Karpas-422 (cell line): ENCODE data around the gene ACTN4. TPM values are rescaled to one million over a fixed set of nuclear protein-coding genes. Genes with fewer than 3 reads are reported as not detected.

Experiments used
- DNase-seq: peaks from one replicate; pipeline ENCODE4 v3.0.0-alpha.2; 2015
- H2AFZ ChIP-seq: fragments of 200-600 bp; sonication (generic); 2 replicates; pipeline ENCODE4 v1.6.1; 2014; ENCODE audit warnings: antibody characterized with exemption, low read length, mixed read lengths
- H3K27ac ChIP-seq: fragments of 200-600 bp; sonication (generic); 2 replicates; pipeline ENCODE4 v1.5.1; 2014; ENCODE audit warnings: mild to moderate bottlenecking, low read length, moderate library complexity
- H3K27me3 ChIP-seq: fragments of 200-600 bp; sonication (generic); 2 replicates; pipeline ENCODE4 v1.6.1; 2014; ENCODE audit warnings: low read length, mixed read lengths
- H3K36me3 ChIP-seq: fragments of 200-600 bp; sonication (generic); 2 replicates; pipeline ENCODE4 v1.6.1; 2014; ENCODE audit warnings: low read length, mixed read lengths; ENCODE audit not compliant: insufficient read depth
- H3K4me1 ChIP-seq: fragments of 200-600 bp; sonication (generic); 2 replicates; pipeline ENCODE4 v1.6.1; 2014; ENCODE audit warnings: mild to moderate bottlenecking, low read length, mixed read lengths
- H3K4me2 ChIP-seq: fragments of 200-600 bp; sonication (generic); 2 replicates; pipeline ENCODE4 v1.6.1; 2014; ENCODE audit warnings: low read length, low read depth, mild to moderate bottlenecking; ENCODE audit not compliant: poor library complexity, severe bottlenecking
- H3K4me3 ChIP-seq: fragments of 200-600 bp; sonication (generic); 2 replicates; pipeline ENCODE4 v1.5.1; 2014; ENCODE audit warnings: mild to moderate bottlenecking, antibody characterized with exemption, low read length, mixed read lengths
- H3K79me2 ChIP-seq: fragments of 200-600 bp; sonication (generic); 2 replicates; pipeline ENCODE4 v1.6.1; 2014; ENCODE audit warnings: mild to moderate bottlenecking, low read length, mixed read lengths
- H3K9ac ChIP-seq: fragments of 200-600 bp; sonication (generic); 2 replicates; pipeline ENCODE4 v1.6.0; 2014; ENCODE audit warnings: low read length
- H3K9me2 ChIP-seq: fragments of 200-600 bp; sonication (generic), shearing (Covaris generic); replicated peaks from 2 replicates; pipeline ENCODE4 v1.6.0; 2014; ENCODE audit warnings: mild to moderate bottlenecking, low read length, moderate library complexity; ENCODE audit not compliant: insufficient read depth
- H3K9me3 ChIP-seq: fragments of 300-700, 200-600 bp; sonication (generic); 2 replicates; pipeline ENCODE4 v1.6.1; 2014; ENCODE audit warnings: low read length, mixed read lengths
- H4K20me1 ChIP-seq: fragments of 200-600 bp; sonication (generic); 2 replicates; pipeline ENCODE4 v1.6.1; 2014; ENCODE audit warnings: mild to moderate bottlenecking, antibody characterized with exemption, low read length, low read depth; ENCODE audit not compliant: insufficient read depth
- total RNA-seq: library from RNA; depleted of rRNA; stranded (reverse); fragments of >200 nt; shearing (Covaris generic); gene quantifications from 2 replicates; pipeline ENCODE4 v1.2.3, GENCODE V29; 2014; ENCODE audit warnings: low replicate concordance

ACTN4 gene
- total RNA-seq, 1 experiment from 2014 or later: 54.6 TPM

GRCh38 chr19:38740257-38740592 is 92.8 kb downstream of the ACTN4 start:
- Histone ChIP-seq H4K20me1 (no peaks in the 10 kb centered on the region), H3K9me2 (no peaks in the 10 kb centered on the region), H3K9ac (no peak overlapping the region), H3K4me2 (no peak overlapping the region), H3K9me3 (no peaks in the 10 kb centered on the region), H3K36me3 (no peaks in the 10 kb centered on the region), H3K4me1 (no peaks in the 10 kb centered on the region), H2AFZ (no peak overlapping the region), H3K27me3 (no peaks in the 10 kb centered on the region), H3K79me2 (no peaks in the 10 kb centered on the region), H3K4me3 (no peak overlapping the region), H3K27ac (no peak overlapping the region)
- no peak for DNase-seq

GRCh38 chr19:38740932-38741331 is 93.5 kb downstream of the ACTN4 start:
- no peak overlapping the region for H3K27ac ChIP-seq
- H3K4me2 ChIP-seq: no peak overlapping the region
- H3K4me3 ChIP-seq: no peak overlapping the region
- H3K9ac ChIP-seq: no peak overlapping the region
- H4K20me1 ChIP-seq: no peaks in the 10 kb centered on the region
- H3K9me2 ChIP-seq: no peaks in the 10 kb centered on the region
- H3K36me3 ChIP-seq: no peaks in the 10 kb centered on the region
- no peaks in the 10 kb centered on the region for H3K4me1 ChIP-seq
- no peak overlapping the region for H2AFZ ChIP-seq
- no peaks in the 10 kb centered on the region for H3K79me2 ChIP-seq
- DNase-seq: no peak
- H3K9me3 ChIP-seq: no peaks in the 10 kb centered on the region
- H3K27me3 ChIP-seq: no peaks in the 10 kb centered on the region

GRCh38 chr19:38741670-38742069 is 94.2 kb downstream of the ACTN4 start:
- Histone ChIP-seq H3K27ac (no peak overlapping the region), H3K4me1 (no peaks in the 10 kb centered on the region), H3K9ac (no peak overlapping the region), H4K20me1 (no peaks in the 10 kb centered on the region), H3K4me3 (no peak overlapping the region), H3K27me3 (no peaks in the 10 kb centered on the region), H3K36me3 (no peaks in the 10 kb centered on the region), H3K79me2 (no peaks in the 10 kb centered on the region), H3K9me2 (no peaks in the 10 kb centered on the region), H3K4me2 (no peak overlapping the region), H3K9me3 (no peaks in the 10 kb centered on the region), H2AFZ (no peak overlapping the region)
- no peak for DNase-seq

DNA sequence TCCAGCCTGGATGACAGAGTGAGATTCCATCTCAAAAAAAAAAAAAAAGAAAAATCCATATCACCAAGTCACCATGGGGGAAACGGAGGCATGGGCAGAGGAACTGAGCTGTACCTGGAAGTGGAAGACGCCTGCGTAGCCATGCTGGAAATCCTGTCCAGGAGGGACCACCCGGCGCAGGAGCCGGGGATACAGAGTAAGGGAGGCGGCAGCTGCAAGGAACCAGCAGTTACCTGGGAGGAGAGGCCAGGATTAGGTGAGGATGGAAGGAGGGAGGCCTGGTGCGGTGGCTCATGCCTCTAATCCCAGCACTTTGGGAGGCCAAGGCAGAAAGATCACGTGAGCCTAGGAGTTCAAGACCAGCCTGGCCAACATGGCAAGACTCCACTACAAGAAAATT is 94.8 kb downstream of the ACTN4 start:
- no peaks in the 10 kb centered on the region for H3K27me3 ChIP-seq
- H3K79me2 ChIP-seq: no peaks in the 10 kb centered on the region
- H3K9me3 ChIP-seq: no peaks in the 10 kb centered on the region
- no peaks in the 10 kb centered on the region for H4K20me1 ChIP-seq
- no peak overlapping the region for H3K4me2 ChIP-seq
- no peaks in the 10 kb centered on the region for H3K9me2 ChIP-seq
- no peak overlapping the region for H3K9ac ChIP-seq
- H3K4me1 ChIP-seq: no peaks in the 10 kb centered on the region
- no peak for DNase-seq
- no peaks in the 10 kb centered on the region for H3K36me3 ChIP-seq
- H3K4me3 ChIP-seq: no peak overlapping the region
- no peak overlapping the region for H2AFZ ChIP-seq
- H3K27ac ChIP-seq: no peak overlapping the region

- Histone ChIP-seq H3K9ac (no peak overlapping the region), H4K20me1 (no peaks in the 10 kb centered on the region), H3K27me3 (no peaks in the 10 kb centered on the region), H3K27ac (no peak overlapping the region), H3K79me2 (no peaks in the 10 kb centered on the region), H3K9me3 (no peaks in the 10 kb centered on the region), H2AFZ (no peak overlapping the region), H3K4me1 (no peaks in the 10 kb centered on the region), H3K9me2 (no peaks in the 10 kb centered on the region), H3K4me2 (no peak overlapping the region), H3K36me3 (no peaks in the 10 kb centered on the region), H3K4me3 (no peak overlapping the region)
- DNase-seq: no peak
Observed at GRCh38 chr19:38742906-38743305, 95.5 kb downstream of the ACTN4 start.

DNA sequence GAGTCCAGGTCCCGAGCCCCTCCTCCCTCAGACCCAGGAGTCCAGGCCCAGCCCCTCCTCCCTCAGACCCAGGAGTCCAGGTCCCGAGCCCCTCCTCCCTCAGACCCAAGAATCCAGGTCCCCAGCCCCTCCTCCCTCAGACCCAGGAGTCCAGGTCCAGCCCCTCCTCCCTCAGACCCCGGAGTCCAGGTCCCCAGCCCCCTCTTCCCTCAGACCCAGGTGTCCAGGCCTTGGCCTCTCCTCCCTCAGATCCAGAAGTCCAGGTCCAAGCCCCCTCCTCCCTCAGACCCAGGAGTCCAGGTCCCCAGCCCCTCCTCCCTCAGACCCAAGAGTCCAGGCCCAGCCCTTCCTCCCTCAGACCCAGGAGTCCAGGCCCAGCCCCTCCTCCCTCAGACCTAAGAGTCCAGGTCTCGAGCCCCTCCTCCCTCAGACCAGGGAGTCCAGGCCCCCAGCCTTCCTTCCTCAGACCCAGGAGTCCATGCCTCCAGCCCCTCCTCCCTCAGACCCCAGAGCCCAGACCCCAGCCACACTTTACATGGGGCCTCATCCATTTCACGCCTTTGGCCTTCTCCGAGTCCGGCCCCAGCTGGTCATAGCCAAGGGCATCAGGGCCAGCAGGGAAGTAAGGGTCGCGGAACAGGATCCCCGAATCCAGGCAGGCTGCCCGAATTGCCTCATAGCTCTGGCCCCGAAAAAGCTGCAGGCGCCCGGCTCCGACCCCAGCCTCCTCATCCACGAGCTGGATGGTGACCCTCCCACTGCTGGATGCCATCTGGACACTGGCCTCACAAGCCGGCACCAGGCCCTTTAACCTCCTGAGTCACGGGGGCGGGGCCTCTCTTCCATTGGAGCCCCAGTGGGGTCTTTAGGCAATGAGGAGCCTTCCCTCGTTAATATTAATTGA is 96.2 kb downstream of the ACTN4 start:
- H4K20me1 ChIP-seq: no peaks in the 10 kb centered on the region
- H3K27ac ChIP-seq: no peak overlapping the region
- no peak overlapping the region for H3K9ac ChIP-seq
- no peaks in the 10 kb centered on the region for H3K4me1 ChIP-seq
- no peak overlapping the region for H3K4me3 ChIP-seq
- H3K9me2 ChIP-seq: no peaks in the 10 kb centered on the region
- H3K79me2 ChIP-seq: no peaks in the 10 kb centered on the region
- H3K27me3 ChIP-seq: no peaks in the 10 kb centered on the region
- DNase-seq: no peak
- no peak overlapping the region for H3K4me2 ChIP-seq
- no peaks in the 10 kb centered on the region for H3K36me3 ChIP-seq
- H3K9me3 ChIP-seq: no peaks in the 10 kb centered on the region
- no peak overlapping the region for H2AFZ ChIP-seq

GRCh38 chr19:38744298-38744681 is 96.8 kb downstream of the ACTN4 start, which contains the start of gene CAPN12:
Gene CAPN12 (minus strand): TSS chr19:38744474. CDS start chr19:38744165, 309 bp downstream.
- Histone ChIP-seq H3K9me3 (no peaks in the 10 kb centered on the region), H3K27ac (no peak within 1 kb of the TSS), H3K9ac (no peak within 1 kb of the TSS), H3K4me1 (no peaks in the 10 kb centered on the region), H3K27me3 (no peaks in the 10 kb centered on the region), H2AFZ (no peak within 1 kb of the TSS), H4K20me1 (no peaks in the 10 kb centered on the region), H3K4me2 (no peak within 1 kb of the TSS), H3K4me3 (no peak within 1 kb of the TSS), H3K9me2 (no peaks in the 10 kb centered on the region), H3K36me3 (no peaks in the 10 kb centered on the region), H3K79me2 (no peaks in the 10 kb centered on the region)
- no peak for DNase-seq

GRCh38 chr19:38744874-38745273 is 97.4 kb downstream of the ACTN4 start:
- no peak for DNase-seq
- no peaks in the 10 kb centered on the region for H3K27me3 ChIP-seq
- H3K27ac ChIP-seq: no peak overlapping the region
- no peaks in the 10 kb centered on the region for H3K36me3 ChIP-seq
- H3K9me3 ChIP-seq: no peaks in the 10 kb centered on the region
- H2AFZ ChIP-seq: no peak overlapping the region
- H4K20me1 ChIP-seq: no peaks in the 10 kb centered on the region
- no peak overlapping the region for H3K4me3 ChIP-seq
- no peaks in the 10 kb centered on the region for H3K4me1 ChIP-seq
- H3K9ac ChIP-seq: no peak overlapping the region
- H3K4me2 ChIP-seq: no peak overlapping the region
- H3K9me2 ChIP-seq: no peaks in the 10 kb centered on the region
- no peaks in the 10 kb centered on the region for H3K79me2 ChIP-seq
